Coronary artery (tissue), 2 donors: ENCODE results near the gene ZNF503.

Experiments
- DNase-seq: peaks from one replicate; pipeline ENCODE4 v3.0.0-alpha.2; 2017; ENCODE audit warnings: low spot score
- H3K27ac ChIP-seq, 2 donors: fragments of 200-600 bp; sonication (generic); one replicate each; pipeline ENCODE4 v1.5.1; 2016 to 2019
- H3K4me3 ChIP-seq: fragments of 200-600 bp; sonication (generic); 2 replicates; pipeline ENCODE4 v1.5.1; 2016; ENCODE audit warnings: mild to moderate bottlenecking, moderate library complexity
- CTCF ChIP-seq: fragments of 200-600 bp; sonication (generic); IDR thresholded peaks from one replicate; pipeline ENCODE4 v1.5.1; 2019; ENCODE audit warnings: antibody characterized with exemption

Gene ZNF503

DNA sequence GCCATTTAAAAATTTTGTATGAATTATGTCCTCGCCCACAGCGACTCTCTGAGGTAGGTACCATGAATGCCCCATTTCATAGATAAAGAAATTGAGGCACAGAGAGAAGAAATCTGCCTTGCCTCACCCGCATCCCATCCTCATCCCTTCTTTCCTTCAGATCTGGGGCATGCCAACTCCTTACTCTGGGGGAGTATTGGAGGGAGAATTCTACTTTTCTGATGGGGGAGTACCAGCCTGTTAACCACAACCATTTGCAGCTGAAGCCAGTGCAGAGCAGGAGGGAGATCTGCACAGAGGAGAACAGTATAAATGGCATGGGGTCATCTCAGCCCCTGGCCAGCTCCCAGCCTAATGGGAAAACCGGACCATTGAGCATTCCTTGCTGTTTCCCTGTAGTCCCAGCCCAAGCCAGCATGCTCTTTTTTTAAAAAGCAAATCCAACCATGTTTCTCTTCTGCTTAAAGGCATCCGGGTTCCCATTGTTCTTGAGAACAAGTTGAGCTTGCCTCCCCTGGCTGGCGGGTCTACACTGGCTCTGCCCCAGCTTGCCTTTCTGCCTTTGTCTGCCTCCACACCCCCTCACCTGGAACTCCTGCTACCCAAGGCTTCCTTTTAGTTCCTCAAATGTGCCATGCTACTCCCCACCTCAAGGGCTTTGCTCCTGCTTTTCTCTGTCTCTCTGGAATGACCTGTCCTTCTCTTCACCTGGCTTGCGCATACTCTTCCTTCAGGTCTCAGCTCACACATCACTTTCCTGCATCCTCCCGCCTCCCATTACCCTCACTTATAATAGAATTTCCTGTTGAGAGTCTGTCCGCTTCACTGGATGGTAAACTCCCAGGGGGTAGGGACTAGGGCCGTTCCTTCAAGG is 8.8 kb upstream of the ZNF503 start:
- Histone ChIP-seq H3K4me3 (no peak overlapping the region), H3K27ac (peak overlapping the region in 1 of 2 donors; percentile 88)
- DNase-seq = no peak
- no peak for TF ChIP-seq CTCF

GRCh38 chr10:75408911-75409885 is 7.6 kb upstream of the ZNF503 start:
- no peak for DNase-seq
- H3K27ac ChIP-seq = peak overlapping the region; percentile 64 to 88
- no peak for TF ChIP-seq CTCF
- H3K4me3 ChIP-seq = peak overlapping the region; percentile 71

DNA sequence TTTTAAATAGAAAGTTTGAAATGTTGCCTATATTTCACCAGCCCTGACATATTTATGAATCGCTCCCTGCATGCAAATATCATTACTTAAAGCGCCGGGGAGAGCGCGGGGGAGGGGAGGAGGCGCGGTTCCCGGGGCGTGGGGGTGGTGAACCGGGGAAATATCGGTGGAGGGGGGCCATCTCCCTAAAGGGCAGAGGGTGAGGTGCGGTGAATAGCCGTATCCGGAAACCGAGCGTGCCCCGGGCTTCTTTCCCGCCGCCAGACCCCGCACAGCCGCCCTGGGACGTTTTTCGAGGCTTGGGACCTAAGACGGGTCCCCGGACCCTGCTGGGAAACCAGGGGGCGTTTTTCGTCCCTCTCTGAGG is 6.9 kb upstream of the ZNF503 start:
- Histone ChIP-seq H3K27ac (peak overlapping the region; percentile 67 to 88), H3K4me3 (peak overlapping the region; percentile 71)
- DNase-seq = no peak
- TF ChIP-seq CTCF = no peak

GRCh38 chr10:75407713-75408508 is 6.3 kb upstream of the ZNF503 start:
- no peak for TF ChIP-seq CTCF
- DNase-seq = no peak
- peak overlapping the region; percentile 67 to 88 for H3K27ac ChIP-seq
- H3K4me3 ChIP-seq = peak overlapping the region; percentile 71

- Histone ChIP-seq H3K27ac (peak overlapping the region; percentile 67 to 88), H3K4me3 (peak overlapping the region; percentile 71)
- DNase-seq = no peak
- TF ChIP-seq CTCF = no peak
Observed at GRCh38 chr10:75407224-75407712, 5.7 kb upstream of the ZNF503 start.

DNA sequence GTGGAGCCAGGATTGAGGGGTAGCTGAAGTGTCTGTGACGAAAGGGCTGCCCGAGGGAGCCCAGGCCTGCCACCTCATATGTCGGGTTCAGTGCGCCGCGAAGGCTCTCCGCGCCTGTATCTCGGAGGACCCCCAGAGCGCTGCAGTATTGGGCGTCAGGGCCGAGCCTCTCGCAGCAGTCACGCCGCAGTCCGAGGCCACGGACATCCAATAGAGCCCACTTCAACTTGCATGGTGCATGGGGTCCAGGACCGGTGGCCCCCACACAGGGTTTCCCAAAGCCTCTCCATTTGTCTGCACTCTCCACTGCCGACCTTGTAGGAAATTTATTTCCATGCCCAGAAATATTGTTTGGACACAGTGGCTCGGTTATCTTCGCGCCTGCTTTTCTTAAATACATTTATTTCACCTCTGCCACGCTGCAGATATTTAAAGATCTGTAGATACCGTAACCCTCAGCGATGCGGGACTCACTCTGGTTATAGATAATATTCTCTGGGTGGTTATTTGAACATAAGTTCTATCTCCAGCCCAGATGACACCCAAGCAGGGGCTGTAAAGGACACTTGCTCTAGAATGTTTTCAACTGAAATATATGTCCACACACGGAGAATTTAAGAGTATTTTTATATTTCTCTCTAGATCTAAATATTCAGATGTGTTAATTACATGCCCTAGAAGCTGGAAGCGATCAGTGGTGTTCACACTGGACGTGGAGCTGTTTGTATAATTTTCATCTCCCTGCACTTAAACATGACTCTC is 5.1 kb upstream of the ZNF503 start:
- no peak for DNase-seq
- H3K27ac ChIP-seq = no peak overlapping the region
- no peak for TF ChIP-seq CTCF
- H3K4me3 ChIP-seq = no peak overlapping the region
